Endothelial cell of umbilical vein (primary cell): ENCODE measurements around the gene C16orf90. TPM values are rescaled to one million over a fixed set of nuclear protein-coding genes. Genes with fewer than 3 reads are reported as not detected.

Source experiments
- BruUV-seq: library from RNA; stranded (reverse); fragments of 400-500 nt; replicated peaks from 2 replicates; lab custom pipeline; 2021; lab: Mats Ljungman, UMichigan
- CTCF ChIA-PET: fragments of 300-600, 350-600 bp; sonication (Branson Sonifier 250); formaldehyde crosslinking; loops from one replicate; lab custom pipeline; 2021; ENCODE audit warnings: antibody characterized with exemption, inconsistent platforms; lab: Charles Lee
- POLR2A ChIA-PET: fragments of 300-600, 350-600 bp; sonication (Branson Sonifier 250); formaldehyde crosslinking; loops from one replicate; lab custom pipeline; 2021; ENCODE audit warnings: antibody characterized with exemption, inconsistent platforms; lab: Charles Lee
- DNase-seq: peaks from one replicate; pipeline ENCODE4 v3.0.0-alpha.2; 2011; ENCODE audit warnings: low read depth, low spot score
- FAIRE-seq: peaks from 2 replicates; lab custom pipeline; 2011; peaks lifted over from hg19 to GRCh38; lab: Jason Lieb, UNC
- H2AFZ ChIP-seq: 2 replicates; pipeline ENCODE4 v1.6.0; 2012; ENCODE audit warnings: low read depth, low read length, control low read depth, inconsistent platforms
- H3K27ac ChIP-seq: 2 replicates; pipeline ENCODE4 v1.5.1; 2011; ENCODE audit warnings: low read depth, mild to moderate bottlenecking, control low read depth, low read length, moderate library complexity; ENCODE audit not compliant: insufficient read depth
- H3K27me3 ChIP-seq, 2 experiments: 2 replicates each; pipeline versions ENCODE4 v1.6.0 to v1.6.1; 2011; ENCODE audit warnings: low read length in 2 of 2, mixed read lengths in 1 of 2; ENCODE audit not compliant: control insufficient read depth in 2 of 2, insufficient read depth in 2 of 2
- H3K36me3 ChIP-seq, 2 experiments: 2 replicates in 1 of 2; 3 replicates in 1 of 2; pipeline ENCODE4 v1.5.1; 2011; ENCODE audit warnings: low read length in 2 of 2, mild to moderate bottlenecking in 1 of 2, moderate library complexity in 1 of 2; ENCODE audit not compliant: control insufficient read depth in 2 of 2, insufficient read depth in 2 of 2; ENCODE audit errors: extremely low read depth in 1 of 2
- H3K4me1 ChIP-seq: 3 replicates; pipeline ENCODE4 v1.5.1; 2011; ENCODE audit warnings: mild to moderate bottlenecking, low read length; ENCODE audit not compliant: control insufficient read depth, insufficient read depth; ENCODE audit errors: extremely low read depth
- H3K4me2 ChIP-seq: 2 replicates; pipeline ENCODE4 v1.6.1; 2011; ENCODE audit warnings: low read length, control low read depth, mixed read lengths; ENCODE audit not compliant: insufficient read depth
- H3K4me3 ChIP-seq, 3 experiments: fragments of 200-600 bp in 1 of 3; sonication (generic), shearing (Covaris generic) in 1 of 3; replicated peaks in 1 of 3; 2 replicates each; pipeline ENCODE4 v1.5.1; 2011 to 2016; ENCODE audit warnings: control low read depth in 3 of 3, low read length in 3 of 3, mild to moderate bottlenecking in 2 of 3, inconsistent platforms in 1 of 3, low read depth in 1 of 3, moderate library complexity in 1 of 3; ENCODE audit not compliant: insufficient read depth in 1 of 3
- H3K79me2 ChIP-seq: 2 replicates; pipeline ENCODE4 v1.6.0; 2012; ENCODE audit warnings: low read length, inconsistent platforms; ENCODE audit not compliant: control insufficient read depth, insufficient read depth
- H3K9ac ChIP-seq: replicated peaks from 2 replicates; pipeline ENCODE3; 2011; ENCODE audit warnings: low read length, control low read depth; ENCODE audit not compliant: insufficient read depth; ENCODE audit errors: extremely low read depth
- H3K9me1 ChIP-seq: replicated peaks from 3 replicates; pipeline ENCODE4 v1.6.0; 2011; ENCODE audit warnings: mild to moderate bottlenecking, low read length; ENCODE audit not compliant: control insufficient read depth, insufficient read depth; ENCODE audit errors: extremely low read depth
- H3K9me3 ChIP-seq: replicated peaks from 2 replicates; pipeline ENCODE4 v1.5.1; 2012; ENCODE audit warnings: low read length, inconsistent platforms; ENCODE audit not compliant: control insufficient read depth, insufficient read depth
- H4K20me1 ChIP-seq: replicated peaks from 2 replicates; pipeline ENCODE3; 2011; ENCODE audit warnings: mild to moderate bottlenecking, low read length; ENCODE audit not compliant: control insufficient read depth, insufficient read depth; ENCODE audit errors: extremely low read depth
- CTCF ChIP-seq, 2 donors: IDR thresholded peaks; 1 replicate in 1 of 2; 2 replicates in 1 of 2; pipeline ENCODE4 v1.5.1; 2011; ENCODE audit warnings: low read length in 2 of 2, mild to moderate bottlenecking in 2 of 2, moderate library complexity in 2 of 2, control low read depth in 1 of 2, inconsistent platforms in 1 of 2, low read depth in 1 of 2; ENCODE audit not compliant: insufficient read depth in 1 of 2; ENCODE audit errors: extremely low read depth in 1 of 2
- EZH2 ChIP-seq: IDR thresholded peaks from 2 replicates; pipeline ENCODE4 v1.6.1; 2012; ENCODE audit warnings: borderline replicate concordance, low read depth, mild to moderate bottlenecking, moderate library complexity, low read length, inconsistent platforms; ENCODE audit not compliant: severe bottlenecking
- FOS ChIP-seq: IDR thresholded peaks from 2 replicates; pipeline ENCODE4 v1.6.1; 2011; ENCODE audit warnings: mild to moderate bottlenecking, low read length, moderate library complexity, borderline replicate concordance; ENCODE audit not compliant: insufficient read depth
- GATA2 ChIP-seq: IDR thresholded peaks from 2 replicates; pipeline ENCODE4 v1.7.0; 2011; ENCODE audit warnings: low read depth, mild to moderate bottlenecking, moderate library complexity, mixed read lengths, low read length; ENCODE audit not compliant: insufficient read length, insufficient read depth
- JUN ChIP-seq: IDR thresholded peaks from 2 replicates; pipeline ENCODE4 v1.6.1; 2011; ENCODE audit warnings: borderline replicate concordance, low read depth; ENCODE audit not compliant: insufficient read length, insufficient read depth
- MAX ChIP-seq: IDR thresholded peaks from 2 replicates; pipeline ENCODE4 v1.6.1; 2011; ENCODE audit not compliant: insufficient read depth, insufficient read length
- MYC ChIP-seq: IDR thresholded peaks from one replicate; pipeline ENCODE4 v1.6.1; 2011; ENCODE audit warnings: mild to moderate bottlenecking, low read depth, low read length
- POLR2A ChIP-seq: IDR thresholded peaks from 2 replicates; pipeline ENCODE4 v1.6.1; 2012; ENCODE audit warnings: low read depth, mild to moderate bottlenecking, control low read depth, low read length
- POLR2AphosphoS5 ChIP-seq: IDR thresholded peaks from 2 replicates; pipeline ENCODE4 v1.6.1; 2012; ENCODE audit warnings: low read depth, mild to moderate bottlenecking, control low read depth, low read length, moderate library complexity; ENCODE audit not compliant: insufficient read depth
- dilution Hi-C: fragments of 300-500 bp; cut with MboI; formaldehyde crosslinking; loops from one replicate; pipeline ENCODE4 v1.15.0; 2019; ENCODE audit warnings: low sequenced_read_pairs; ENCODE audit not compliant: extremely low pct_ligation_motif_present
- intact Hi-C: fragments of 100-400 bp; cut with micrococcal nuclease; formaldehyde crosslinking; loops from one replicate; pipeline ENCODE4 v1.10.0; 2022
- polyA plus RNA-seq, 4 experiments: library from polyadenylated mRNA; depleted of rRNA in 3 of 4; stranded (reverse) in 3 of 4; unstranded in 1 of 4; fragments of >200 nt; gene quantifications; 2 replicates each; pipeline versions ENCODE4 v1.2.1 to v1.2.3, GENCODE V29; 2011 to 2012; ENCODE audit warnings: missing spikeins in 1 of 4
- total RNA-seq: library from RNA; stranded (reverse); gene quantifications from 2 replicates; pipeline ENCODE4 v1.2.3, GENCODE V29; 2021

C16orf90 gene
- total and polyA plus RNA-seq, 2 donors (not counting 3 experiments of a cell fraction or from before 2014, with no cell fraction given): not detected

- CTCF ChIA-PET: no interaction called here
- no peak for TF ChIP-seq FOS
- no peak for TF ChIP-seq MAX
- TF ChIP-seq CTCF (IDR thresholded peaks at IDR 0.05; ENCODE audit: extremely low read depth in 1 of 2, insufficient read depth in 1 of 2, low read depth in 1 of 2, low read length in 2 of 2): no peak
- TF ChIP-seq POLR2AphosphoS5: no peak
- no peak for TF ChIP-seq EZH2
- no peak for TF ChIP-seq MYC
- no peak for TF ChIP-seq POLR2A
- no peak for TF ChIP-seq JUN
- TF ChIP-seq GATA2: no peak
- Histone ChIP-seq H3K79me2 (no peaks in the 10 kb centered on the region), H3K4me3 (no peak overlapping the region), H3K4me1 (no peaks in the 10 kb centered on the region), H3K36me3 (peaks cover 5 to 17% of the 10 kb centered on the region in 2 experiments), H4K20me1 (no peaks in the 10 kb centered on the region), H2AFZ (no peak overlapping the region), H3K4me2 (no peak overlapping the region), H3K27ac (no peak overlapping the region), H3K9me1 (no peaks in the 10 kb centered on the region), H3K9me3 (no peaks in the 10 kb centered on the region), H3K9ac (no peak overlapping the region), H3K27me3 (no peaks in the 10 kb centered on the region)
- POLR2A ChIA-PET: no interaction called here
- intact Hi-C loops (no loop called here), dilution Hi-C loops (no loop called here)
- no TSS peak for BruUV-seq
- no peak for DNase-seq
- FAIRE-seq: no peak
Measured at GRCh38 chr16:3509470-3509928, 14.2 kb upstream of the C16orf90 start.
